BE2C (cell line): Measurements from ENCODE around the gene CD247.

Experiments used
- DNase-seq: peaks from one replicate; pipeline ENCODE4 v3.0.0-alpha.2; 2020
- H3K27me3 ChIP-seq: fragments of 250-450 bp; sonication (Bioruptor Pico); 2 replicates; pipeline ENCODE4 v1.5.1; 2020; ENCODE audit warnings: mild to moderate bottlenecking
- H3K36me3 ChIP-seq: fragments of 250-450 bp; sonication (Bioruptor Pico); 2 replicates; pipeline ENCODE4 v1.5.1; 2020; ENCODE audit warnings: mild to moderate bottlenecking
- H3K4me1 ChIP-seq: fragments of 250-450 bp; sonication (Bioruptor Pico); 2 replicates; pipeline ENCODE4 v1.5.1; 2020
- H3K4me3 ChIP-seq: 2 replicates; pipeline ENCODE4 v1.5.1; 2011; ENCODE audit warnings: low read depth, low read length
- H3K9me3 ChIP-seq: fragments of 250-450 bp; sonication (Bioruptor Pico); 2 replicates; pipeline ENCODE4 v1.5.1; 2020
- TF ChIP-seq, protein P1 (sequence below): IDR thresholded peaks from 2 replicates; pipeline ENCODE4 v1.5.1; 2012; ENCODE audit warnings: mild to moderate bottlenecking, low read depth, low read length

The CD247 gene

GRCh38 chr1:167490765-167491164, 27.6 kb downstream of the CD247 start:
- H3K36me3 ChIP-seq, result no peaks in the 10 kb centered on the region
- DNase-seq, result no peak
- no peak overlapping the region for H3K4me3 ChIP-seq
- H3K9me3 ChIP-seq, result no peaks in the 10 kb centered on the region
- TF ChIP-seq, protein P1, sequence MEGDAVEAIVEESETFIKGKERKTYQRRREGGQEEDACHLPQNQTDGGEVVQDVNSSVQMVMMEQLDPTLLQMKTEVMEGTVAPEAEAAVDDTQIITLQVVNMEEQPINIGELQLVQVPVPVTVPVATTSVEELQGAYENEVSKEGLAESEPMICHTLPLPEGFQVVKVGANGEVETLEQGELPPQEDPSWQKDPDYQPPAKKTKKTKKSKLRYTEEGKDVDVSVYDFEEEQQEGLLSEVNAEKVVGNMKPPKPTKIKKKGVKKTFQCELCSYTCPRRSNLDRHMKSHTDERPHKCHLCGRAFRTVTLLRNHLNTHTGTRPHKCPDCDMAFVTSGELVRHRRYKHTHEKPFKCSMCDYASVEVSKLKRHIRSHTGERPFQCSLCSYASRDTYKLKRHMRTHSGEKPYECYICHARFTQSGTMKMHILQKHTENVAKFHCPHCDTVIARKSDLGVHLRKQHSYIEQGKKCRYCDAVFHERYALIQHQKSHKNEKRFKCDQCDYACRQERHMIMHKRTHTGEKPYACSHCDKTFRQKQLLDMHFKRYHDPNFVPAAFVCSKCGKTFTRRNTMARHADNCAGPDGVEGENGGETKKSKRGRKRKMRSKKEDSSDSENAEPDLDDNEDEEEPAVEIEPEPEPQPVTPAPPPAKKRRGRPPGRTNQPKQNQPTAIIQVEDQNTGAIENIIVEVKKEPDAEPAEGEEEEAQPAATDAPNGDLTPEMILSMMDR, result no peak
- no peaks in the 10 kb centered on the region for H3K27me3 ChIP-seq
- no peaks in the 10 kb centered on the region for H3K4me1 ChIP-seq

GRCh38 chr1:167489571-167490340, 28.6 kb downstream of the CD247 start:
- Histone ChIP-seq H3K36me3 (no peaks in the 10 kb centered on the region), H3K4me1 (no peaks in the 10 kb centered on the region), H3K27me3 (no peaks in the 10 kb centered on the region), H3K4me3 (no peak overlapping the region), H3K9me3 (no peaks in the 10 kb centered on the region)
- TF ChIP-seq, protein P1, result no peak
- DNase-seq, result no peak

DNA sequence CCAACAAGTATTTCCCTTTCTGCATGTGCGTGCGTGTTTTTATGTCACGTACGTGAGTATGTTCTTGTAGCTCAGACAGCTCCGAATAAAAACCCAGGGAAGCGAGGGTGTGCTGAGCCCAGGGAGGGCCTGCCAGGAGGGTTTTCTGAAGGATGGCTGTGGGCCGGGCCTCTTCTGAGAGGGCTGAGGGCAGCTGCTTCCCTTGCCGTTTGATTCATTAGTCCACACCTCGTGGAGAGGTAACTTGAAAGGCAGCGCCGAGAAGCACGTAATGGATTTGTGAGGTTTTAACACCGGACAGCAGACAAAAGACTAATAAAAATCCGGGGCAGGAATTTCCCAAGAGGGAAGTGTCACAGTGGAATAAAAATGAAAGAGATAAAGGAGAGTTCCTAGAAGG, 29.5 kb downstream of the CD247 start:
- H3K27me3 ChIP-seq, result no peaks in the 10 kb centered on the region
- DNase-seq, result no peak
- H3K36me3 ChIP-seq, result no peaks in the 10 kb centered on the region
- H3K9me3 ChIP-seq, result no peaks in the 10 kb centered on the region
- no peak overlapping the region for H3K4me3 ChIP-seq
- no peaks in the 10 kb centered on the region for H3K4me1 ChIP-seq
- TF ChIP-seq, protein P1, result no peak

- Histone ChIP-seq H3K4me1 (no peaks in the 10 kb centered on the region), H3K9me3 (no peaks in the 10 kb centered on the region), H3K4me3 (no peak overlapping the region), H3K36me3 (no peaks in the 10 kb centered on the region), H3K27me3 (no peaks in the 10 kb centered on the region)
- TF ChIP-seq, protein P1, result no peak
- DNase-seq, result no peak
Observed at GRCh38 chr1:167487614-167488013, 30.7 kb downstream of the CD247 start.

GRCh38 chr1:167486090-167486824, 32.1 kb downstream of the CD247 start:
- Histone ChIP-seq H3K36me3 (no peaks in the 10 kb centered on the region), H3K4me3 (no peak overlapping the region), H3K4me1 (no peaks in the 10 kb centered on the region), H3K27me3 (no peaks in the 10 kb centered on the region), H3K9me3 (no peaks in the 10 kb centered on the region)
- no peak for DNase-seq
- TF ChIP-seq, protein P1, result no peak
